ENCODE data around the gene SPPL3.

Gene SPPL3

GRCh38 chr12:120853188-120853587 lies 51.0 kb downstream of the SPPL3 start:
- no peak overlapping the region for H3K4me2 ChIP-seq (ENCODE audit: low read depth, low read length, poor library complexity, severe bottlenecking)
- no peaks in the 10 kb centered on the region for H3K9me2 ChIP-seq (replicated peaks; ENCODE audit: insufficient read depth, low read length)
- peaks cover 40% of the 10 kb centered on the region for H3K79me2 ChIP-seq (ENCODE audit: insufficient read depth, low read length)
- peaks cover 14% of the 10 kb centered on the region for H3F3A ChIP-seq (ENCODE audit: insufficient read depth)
- no peaks in the 10 kb centered on the region for H3K27me3 ChIP-seq (ENCODE audit: low read length)
- no peaks in the 10 kb centered on the region for H4K20me1 ChIP-seq (ENCODE audit: low read depth, low read length)
- TF ChIP-seq EZH2phosphoT487 (conservative IDR thresholded peaks at IDR 0.05; ENCODE audit: low read length) (no peak), CTCF (IDR thresholded peaks at IDR 0.05; ENCODE audit: insufficient read depth, low read length, poor library complexity, severe bottlenecking) (no peak)
- H2AFZ ChIP-seq (ENCODE audit: low read depth, low read length, severe bottlenecking), result no peak overlapping the region
- no peaks in the 10 kb centered on the region for H3K36me3 ChIP-seq (ENCODE audit: low read length)
- H3K9ac ChIP-seq (ENCODE audit: low read length), result no peak overlapping the region
- H3K27ac ChIP-seq (ENCODE audit: low read depth, low read length), result no peak overlapping the region
- no peak overlapping the region for H3K4me3 ChIP-seq (ENCODE audit: insufficient read depth, low read length, poor library complexity, severe bottlenecking)
- H3K9me3 ChIP-seq (ENCODE audit: insufficient read depth, low read length), result no peaks in the 10 kb centered on the region

GRCh38 chr12:120851944-120852343 lies 52.2 kb downstream of the SPPL3 start:
- Histone ChIP-seq H3K9ac (ENCODE audit: low read length) (no peak overlapping the region), H3K27ac (ENCODE audit: low read depth, low read length) (peak overlapping the region; percentile 39; the same call in 1 of the 2 replicates), H3K79me2 (ENCODE audit: insufficient read depth, low read length) (peaks cover 45% of the 10 kb centered on the region), H2AFZ (ENCODE audit: low read depth, low read length, severe bottlenecking) (no peak overlapping the region), H3K4me3 (ENCODE audit: insufficient read depth, low read length, poor library complexity, severe bottlenecking) (no peak overlapping the region), H3F3A (ENCODE audit: insufficient read depth) (peaks cover 23% of the 10 kb centered on the region), H4K20me1 (ENCODE audit: low read depth, low read length) (no peaks in the 10 kb centered on the region), H3K4me2 (ENCODE audit: low read depth, low read length, poor library complexity, severe bottlenecking) (peak overlapping the region; percentile 12), H3K9me2 (replicated peaks; ENCODE audit: insufficient read depth, low read length) (no peaks in the 10 kb centered on the region), H3K36me3 (ENCODE audit: low read length) (no peaks in the 10 kb centered on the region), H3K27me3 (ENCODE audit: low read length) (no peaks in the 10 kb centered on the region), H3K9me3 (ENCODE audit: insufficient read depth, low read length) (no peaks in the 10 kb centered on the region)
- TF ChIP-seq EZH2phosphoT487 (conservative IDR thresholded peaks at IDR 0.05; ENCODE audit: low read length) (no peak), CTCF (IDR thresholded peaks at IDR 0.05; ENCODE audit: insufficient read depth, low read length, poor library complexity, severe bottlenecking) (no peak)

- peaks cover 44% of the 10 kb centered on the region for H3K79me2 ChIP-seq (ENCODE audit: insufficient read depth, low read length)
- peaks cover 26% of the 10 kb centered on the region for H3F3A ChIP-seq (ENCODE audit: insufficient read depth)
- no peak overlapping the region for H3K9ac ChIP-seq (ENCODE audit: low read length)
- H4K20me1 ChIP-seq (ENCODE audit: low read depth, low read length), result no peaks in the 10 kb centered on the region
- peak overlapping the region; percentile 39 for H3K27ac ChIP-seq (ENCODE audit: low read depth, low read length)
- no peaks in the 10 kb centered on the region for H3K9me3 ChIP-seq (ENCODE audit: insufficient read depth, low read length)
- no peak overlapping the region for H3K4me3 ChIP-seq (ENCODE audit: insufficient read depth, low read length, poor library complexity, severe bottlenecking)
- TF ChIP-seq CTCF (IDR thresholded peaks at IDR 0.05; ENCODE audit: insufficient read depth, low read length, poor library complexity, severe bottlenecking) (no peak), EZH2phosphoT487 (conservative IDR thresholded peaks at IDR 0.05; ENCODE audit: low read length) (no peak)
- H3K27me3 ChIP-seq (ENCODE audit: low read length), result no peaks in the 10 kb centered on the region
- peak overlapping the region; percentile 16 for H3K4me2 ChIP-seq (ENCODE audit: low read depth, low read length, poor library complexity, severe bottlenecking)
- H3K9me2 ChIP-seq (replicated peaks; ENCODE audit: insufficient read depth, low read length), result no peaks in the 10 kb centered on the region
- no peaks in the 10 kb centered on the region for H3K36me3 ChIP-seq (ENCODE audit: low read length)
- H2AFZ ChIP-seq (ENCODE audit: low read depth, low read length, severe bottlenecking), result no peak overlapping the region
Measured at GRCh38 chr12:120851444-120851843, 52.7 kb downstream of the SPPL3 start.
